Vagina (tissue), 2 donors: ENCODE data around the gene BRSK2. TPM values are rescaled to one million over a fixed set of nuclear protein-coding genes. Genes with fewer than 3 reads are reported as not detected.
"Not testable (repeated sequence)": the region's sequence is repeated elsewhere in the genome, so short reads cannot be mapped to it uniquely, and the experiment has no call there.

ENCODE experiments used
- DNase-seq, 2 donors: peaks; one replicate each; pipeline ENCODE4 v3.0.0-alpha.2; 2017; ENCODE audit errors: extremely low spot score in 2 of 2
- H3K27ac ChIP-seq: fragments of 200-600 bp; sonication (generic); one replicate; pipeline ENCODE4 v1.5.1; 2019
- H3K27me3 ChIP-seq: fragments of 200-600 bp; sonication (generic); one replicate; pipeline ENCODE4 v1.5.1; 2019
- H3K36me3 ChIP-seq, 2 donors: fragments of 200-600 bp; sonication (generic); one replicate each; pipeline ENCODE4 v1.5.1; 2017 to 2019
- H3K4me1 ChIP-seq: fragments of 200-600 bp; sonication (generic); one replicate; pipeline ENCODE4 v1.5.1; 2019
- H3K4me3 ChIP-seq, 2 donors: fragments of 200-600 bp; sonication (generic); 1 replicate in 1 of 2; 2 replicates in 1 of 2; pipeline ENCODE4 v1.5.1; 2016 to 2019
- H3K9me3 ChIP-seq: fragments of 200-600 bp; sonication (generic); one replicate; pipeline ENCODE4 v1.5.1; 2019
- POLR2A ChIP-seq, 2 donors: fragments of 450-650 bp; IDR thresholded peaks; one replicate each; pipeline ENCODE4 v1.6.1; 2017; ENCODE audit warnings: antibody characterized with exemption in 2 of 2, mild to moderate bottlenecking in 2 of 2, moderate library complexity in 2 of 2
- POLR2AphosphoS5 ChIP-seq, 2 donors: sonication (generic); formaldehyde crosslinking; IDR thresholded peaks; one replicate each; pipeline ENCODE4 v1.9.0; 2017; ENCODE audit warnings: antibody characterized with exemption in 2 of 2, mild to moderate bottlenecking in 2 of 2, low read depth in 1 of 2; ENCODE audit not compliant: insufficient read depth in 1 of 2
- intact Hi-C: fragments of 100-400 bp; cut with DNase I; formaldehyde crosslinking; loops from one replicate; pipeline ENCODE4 v1.15.1; 2023
- total RNA-seq: library from RNA; depleted of rRNA; stranded (reverse); fragments of >200 nt; gene quantifications from one replicate; pipeline ENCODE4 v1.2.3, GENCODE V29; 2016
- TF ChIP-seq, protein P1 (sequence below), 3 experiments: fragments of 450-650 bp in 2 of 3; fragments of 200-600 bp in 1 of 3; sonication (generic) in 1 of 3; IDR thresholded peaks; one replicate each; pipeline ENCODE4 v1.5.1; 2017 to 2019; ENCODE audit warnings: antibody characterized with exemption in 3 of 3, mild to moderate bottlenecking in 2 of 3, moderate library complexity in 2 of 3

The BRSK2 gene
- total RNA-seq, 1 donor from 2014 or later = 3.9 TPM

DNA sequence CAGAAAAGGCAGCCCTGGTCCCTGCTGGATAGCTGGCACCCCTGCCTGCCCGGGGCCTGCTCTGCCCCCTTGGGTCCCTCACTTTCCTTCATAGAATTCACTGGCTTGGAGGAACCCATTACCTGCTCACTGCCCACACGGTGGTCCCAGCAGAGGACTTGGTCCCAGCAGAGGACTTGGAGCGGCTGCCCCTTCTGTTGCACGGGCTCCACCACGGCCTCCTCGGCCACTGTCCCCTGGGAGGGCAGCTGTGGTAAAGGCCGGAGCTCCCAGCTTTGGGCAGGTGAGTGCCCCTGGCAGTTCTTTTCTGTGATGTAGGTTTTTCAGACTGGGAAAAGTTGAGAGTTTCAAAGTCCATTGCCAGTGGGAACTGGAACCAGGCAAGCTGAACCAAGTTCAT is 25.9 kb downstream of the BRSK2 start:
- H3K27ac ChIP-seq = no peak overlapping the region
- intact Hi-C loops = no loop called here
- TF ChIP-seq, protein P1, sequence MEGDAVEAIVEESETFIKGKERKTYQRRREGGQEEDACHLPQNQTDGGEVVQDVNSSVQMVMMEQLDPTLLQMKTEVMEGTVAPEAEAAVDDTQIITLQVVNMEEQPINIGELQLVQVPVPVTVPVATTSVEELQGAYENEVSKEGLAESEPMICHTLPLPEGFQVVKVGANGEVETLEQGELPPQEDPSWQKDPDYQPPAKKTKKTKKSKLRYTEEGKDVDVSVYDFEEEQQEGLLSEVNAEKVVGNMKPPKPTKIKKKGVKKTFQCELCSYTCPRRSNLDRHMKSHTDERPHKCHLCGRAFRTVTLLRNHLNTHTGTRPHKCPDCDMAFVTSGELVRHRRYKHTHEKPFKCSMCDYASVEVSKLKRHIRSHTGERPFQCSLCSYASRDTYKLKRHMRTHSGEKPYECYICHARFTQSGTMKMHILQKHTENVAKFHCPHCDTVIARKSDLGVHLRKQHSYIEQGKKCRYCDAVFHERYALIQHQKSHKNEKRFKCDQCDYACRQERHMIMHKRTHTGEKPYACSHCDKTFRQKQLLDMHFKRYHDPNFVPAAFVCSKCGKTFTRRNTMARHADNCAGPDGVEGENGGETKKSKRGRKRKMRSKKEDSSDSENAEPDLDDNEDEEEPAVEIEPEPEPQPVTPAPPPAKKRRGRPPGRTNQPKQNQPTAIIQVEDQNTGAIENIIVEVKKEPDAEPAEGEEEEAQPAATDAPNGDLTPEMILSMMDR (IDR thresholded peaks at IDR 0.05) = no peak
- TF ChIP-seq POLR2A (IDR thresholded peaks at IDR 0.05) (no peak), POLR2AphosphoS5 (IDR thresholded peaks at IDR 0.05; ENCODE audit: insufficient read depth in 1 of 2, low read depth in 1 of 2) (no peak)
- H3K27me3 ChIP-seq = no peaks in the 10 kb centered on the region
- no peak for DNase-seq
- no peak overlapping the region for H3K4me3 ChIP-seq
- no peaks in the 10 kb centered on the region for H3K36me3 ChIP-seq
- peaks cover 28% of the 10 kb centered on the region for H3K9me3 ChIP-seq
- H3K4me1 ChIP-seq = no peaks in the 10 kb centered on the region

DNA sequence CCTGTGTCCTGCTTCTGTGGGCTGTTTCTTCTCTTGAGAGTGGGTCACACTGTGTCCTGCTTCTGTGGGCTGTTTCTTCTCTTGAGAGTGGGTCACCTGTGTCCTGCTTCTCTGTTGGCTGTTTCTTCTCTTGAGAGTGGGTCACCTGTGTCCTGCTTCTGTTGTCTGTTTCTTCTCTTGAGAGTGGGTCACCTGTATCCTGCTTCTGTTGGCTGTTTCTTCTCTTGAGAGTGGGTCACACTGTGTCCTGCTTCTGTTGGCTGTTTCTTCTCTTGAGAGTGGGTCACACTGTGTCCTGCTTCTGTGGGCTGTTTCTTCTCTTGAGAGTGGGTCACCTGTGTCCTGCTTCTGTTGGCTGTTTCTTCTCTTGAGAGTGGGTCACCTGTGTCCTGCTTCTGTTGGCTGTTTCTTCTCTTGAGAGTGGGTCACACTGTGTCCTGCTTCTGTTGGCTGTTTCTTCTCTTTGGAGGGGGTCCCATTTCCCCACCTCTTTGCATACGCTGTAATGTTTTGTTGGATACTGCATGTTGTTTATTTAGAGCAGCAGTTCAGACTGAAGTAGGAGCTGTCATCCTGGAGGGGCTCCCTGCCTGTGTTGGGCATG is 28.6 kb downstream of the BRSK2 start:
- intact Hi-C loops = not testable (repeated sequence)

DNA sequence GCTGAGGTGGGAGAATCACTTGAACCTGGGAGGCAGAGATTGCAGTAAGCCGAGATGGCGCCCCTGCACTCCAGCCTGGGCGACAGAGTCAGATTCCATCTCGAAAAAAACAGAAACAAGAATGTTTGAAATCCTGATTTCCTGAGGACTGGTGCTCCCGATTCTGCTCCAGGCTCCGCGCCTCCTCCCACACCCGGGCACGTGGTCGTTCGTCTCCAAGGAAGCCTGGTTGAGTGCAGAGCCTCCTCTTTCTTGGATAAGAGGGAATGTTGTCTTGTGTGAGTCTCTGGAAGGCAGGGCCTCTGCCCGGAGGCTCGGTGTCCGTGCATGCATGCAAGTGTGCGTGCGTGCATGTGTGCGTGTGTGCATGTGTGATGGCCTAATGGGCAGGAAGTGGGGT is 30.1 kb downstream of the BRSK2 start:
- H3K36me3 ChIP-seq = no peaks in the 10 kb centered on the region
- no peak overlapping the region for H3K4me3 ChIP-seq
- DNase-seq = no peak
- intact Hi-C loops = no loop called here
- H3K27me3 ChIP-seq = no peaks in the 10 kb centered on the region
- TF ChIP-seq POLR2AphosphoS5 (IDR thresholded peaks at IDR 0.05; ENCODE audit: insufficient read depth in 1 of 2, low read depth in 1 of 2) (no peak), POLR2A (IDR thresholded peaks at IDR 0.05) (no peak)
- TF ChIP-seq, protein P1 (IDR thresholded peaks at IDR 0.05) = no peak
- no peaks in the 10 kb centered on the region for H3K4me1 ChIP-seq
- no peak overlapping the region for H3K27ac ChIP-seq
- peaks cover 28% of the 10 kb centered on the region for H3K9me3 ChIP-seq

More for the DNA sequence above, 28.6 kb downstream of the BRSK2 start:
- not testable (repeated sequence) for H3K4me3 ChIP-seq, H3K27me3 ChIP-seq, H3K36me3 ChIP-seq, H3K4me1 ChIP-seq, H3K27ac ChIP-seq, DNase-seq
- peaks cover 28% of the 10 kb centered on the region for H3K9me3 ChIP-seq

DNA sequence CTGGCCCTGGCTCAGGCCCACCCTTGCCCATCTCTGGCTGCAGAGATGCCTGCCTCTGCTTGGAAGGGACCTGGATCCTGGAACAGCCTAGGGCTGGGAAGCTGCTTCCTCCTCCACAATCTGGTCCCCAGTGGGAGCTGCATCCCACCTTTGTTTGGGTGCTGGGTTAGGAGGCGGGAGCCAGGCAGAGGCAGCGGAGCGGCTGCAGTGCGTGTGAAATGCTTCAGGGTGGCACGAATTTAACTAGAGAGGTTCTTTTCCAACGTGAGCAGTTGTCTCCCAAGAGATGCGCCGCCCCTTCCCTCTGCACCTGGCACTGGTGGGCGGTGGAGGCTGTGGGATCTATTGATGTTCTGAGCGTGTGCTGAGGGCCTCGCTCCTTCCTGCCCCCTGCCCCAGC is 31.6 kb downstream of the BRSK2 start:
- H3K9me3 ChIP-seq = peaks cover 26% of the 10 kb centered on the region
- H3K36me3 ChIP-seq = no peaks in the 10 kb centered on the region
- H3K27me3 ChIP-seq = no peaks in the 10 kb centered on the region
- DNase-seq = no peak
- intact Hi-C loops = no loop called here
- TF ChIP-seq POLR2A (IDR thresholded peaks at IDR 0.05) (no peak), POLR2AphosphoS5 (IDR thresholded peaks at IDR 0.05; ENCODE audit: insufficient read depth in 1 of 2, low read depth in 1 of 2) (no peak)
- TF ChIP-seq, protein P1 (IDR thresholded peaks at IDR 0.05) = no peak
- H3K4me1 ChIP-seq = no peaks in the 10 kb centered on the region
- H3K4me3 ChIP-seq = no peak overlapping the region
- no peak overlapping the region for H3K27ac ChIP-seq

DNA sequence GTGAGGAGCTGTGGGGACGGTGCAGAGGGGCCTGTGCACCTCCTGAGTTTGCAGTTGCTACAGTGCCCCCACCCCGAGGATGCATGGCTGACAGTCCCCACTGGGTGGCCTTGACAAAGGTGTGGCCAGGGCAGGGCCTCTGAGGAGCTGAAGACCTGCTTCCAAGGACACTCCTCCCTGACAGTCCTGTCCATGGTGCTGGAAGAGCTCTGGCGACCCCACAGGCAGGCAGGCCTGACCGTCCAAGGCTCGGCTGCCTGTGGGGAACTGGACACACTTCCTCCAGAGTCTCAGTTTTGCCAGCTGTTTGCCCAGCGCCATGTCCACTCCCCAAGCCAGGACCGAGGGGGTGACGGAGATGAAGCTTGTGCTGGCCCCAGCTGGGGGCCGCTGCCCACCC is 32.7 kb downstream of the BRSK2 start:
- intact Hi-C loops = no loop called here
- no peaks in the 10 kb centered on the region for H3K4me1 ChIP-seq
- no peak overlapping the region for H3K4me3 ChIP-seq
- H3K27me3 ChIP-seq = no peaks in the 10 kb centered on the region
- H3K9me3 ChIP-seq = peaks cover 17% of the 10 kb centered on the region
- no peak for TF ChIP-seq POLR2A (IDR thresholded peaks at IDR 0.05)
- no peak for TF ChIP-seq POLR2AphosphoS5 (IDR thresholded peaks at IDR 0.05; ENCODE audit: insufficient read depth in 1 of 2, low read depth in 1 of 2)
- TF ChIP-seq, protein P1 (IDR thresholded peaks at IDR 0.05) = no peak
- H3K27ac ChIP-seq = no peak overlapping the region
- no peak for DNase-seq
- H3K36me3 ChIP-seq = no peaks in the 10 kb centered on the region
